Measurements from ENCODE around the gene FEM1A. TPM values are rescaled to one million over a fixed set of nuclear protein-coding genes. Genes with fewer than 3 reads are reported as not detected.

Gene FEM1A
- total and polyA plus RNA-seq, 2 of the 13 experiments (the other 11 are each of a cell fraction or from before 2014, with no cell fraction given), result 3.2 to 10.8 TPM

DNA sequence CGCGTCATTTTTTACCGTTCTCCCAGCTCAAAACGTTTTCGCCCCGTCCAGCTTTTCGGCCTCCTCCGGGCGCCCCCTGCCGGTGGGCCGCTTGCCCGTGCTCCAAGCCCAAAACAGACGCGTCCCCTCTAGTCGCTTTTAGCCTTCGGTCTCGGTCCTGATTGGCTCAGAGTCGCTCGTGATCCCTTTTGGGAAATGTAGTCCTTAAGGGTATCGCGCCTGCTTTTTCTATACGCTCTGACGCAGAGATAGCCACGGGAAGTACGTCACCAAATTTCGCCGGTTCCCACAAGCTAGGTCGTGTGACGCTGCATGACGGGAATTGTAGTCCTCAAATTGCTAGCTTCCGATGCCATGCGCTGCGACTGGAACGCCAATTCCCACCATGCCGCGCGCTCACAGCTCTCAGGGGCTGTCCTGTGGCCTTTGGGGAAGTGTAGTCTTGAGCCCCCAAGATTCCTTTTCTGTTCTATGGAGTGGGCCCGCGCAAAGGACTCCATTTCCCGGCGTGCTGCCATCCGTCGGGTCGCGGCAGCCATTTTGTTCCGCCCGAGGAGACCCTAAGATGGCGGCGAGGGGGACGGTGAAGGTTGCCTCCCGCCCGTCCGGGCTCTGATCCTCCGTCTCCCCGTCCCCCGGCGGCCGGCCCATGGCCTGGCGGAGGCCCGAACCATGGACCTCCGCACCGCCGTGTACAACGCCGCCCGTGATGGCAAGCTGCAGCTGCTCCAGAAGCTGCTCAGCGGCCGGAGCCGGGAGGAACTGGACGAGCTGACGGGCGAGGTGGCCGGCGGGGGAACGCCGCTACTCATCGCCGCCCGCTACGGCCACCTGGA, at the start of gene FEM1A (continued):
- TF ChIP-seq CC2D1A (CRISPR knock-in tag; IDR thresholded peaks at IDR 0.05) (0 out of 2 replicates have a peak, but pooled peaks have one; percentile 41), ZBTB8A (CRISPR knock-in tag; IDR thresholded peaks at IDR 0.05; ENCODE audit: borderline replicate concordance, low read depth) (no peak), ZSCAN21 (CRISPR knock-in tag; IDR thresholded peaks at IDR 0.05; ENCODE audit: borderline replicate concordance) (peak; percentile 19; the same call in 1 of the 2 replicates), PITX1 (CRISPR knock-in tag; IDR thresholded peaks at IDR 0.05) (peak; percentile 75), PHF21A (CRISPR knock-in tag; IDR thresholded peaks at IDR 0.05) (peak; percentile 75; the same call in 1 of the 2 replicates), RARG (CRISPR knock-in tag; IDR thresholded peaks at IDR 0.05; ENCODE audit: low read depth) (no peak), CBFB (CRISPR knock-in tag; IDR thresholded peaks at IDR 0.05) (peak; percentile 64), PCBP1 (IDR thresholded peaks at IDR 0.05; ENCODE audit: borderline replicate concordance, low read depth, low read length) (peak; percentile 47; the same call in 1 of the 2 replicates), PRMT3 (CRISPR knock-in tag; IDR thresholded peaks at IDR 0.05; ENCODE audit: borderline replicate concordance, low read depth) (no peak), TAF1 (CRISPR knock-in tag; IDR thresholded peaks at IDR 0.05) (peak; percentile 91), ISX (CRISPR knock-in tag; conservative IDR thresholded peaks at IDR 0.05) (no peak), ZFP62 (CRISPR knock-in tag; IDR thresholded peaks at IDR 0.05) (peak; percentile 99), BRCA1 (CRISPR knock-in tag; IDR thresholded peaks at IDR 0.05) (peak; percentile 14; the same call in 1 of the 2 replicates), RBFOX2 (IDR thresholded peaks at IDR 0.05; ENCODE audit: low read depth, low read length) (peak; percentile 92), ZNF432 (CRISPR knock-in tag; IDR thresholded peaks at IDR 0.05; ENCODE audit: borderline replicate concordance) (no peak), MED13 (CRISPR knock-in tag; IDR thresholded peaks at IDR 0.05) (no peak), U2AF2 (IDR thresholded peaks at IDR 0.05; ENCODE audit: low read depth, low read length) (0 out of 2 replicates have a peak, but pooled peaks have one; percentile 51), CREM (IDR thresholded peaks at IDR 0.05) (peak; percentile 100), CREM (CRISPR knock-in tag; IDR thresholded peaks at IDR 0.05) (peak; percentile 76), ZNF329 (CRISPR knock-in tag; IDR thresholded peaks at IDR 0.05; ENCODE audit: low read depth) (peak; percentile 46; the same call in 1 of the 2 replicates), ZNF709 (CRISPR knock-in tag; IDR thresholded peaks at IDR 0.05) (no peak; the same call in 1 of the 2 replicates)
- TF ChIP-seq, protein P1, sequence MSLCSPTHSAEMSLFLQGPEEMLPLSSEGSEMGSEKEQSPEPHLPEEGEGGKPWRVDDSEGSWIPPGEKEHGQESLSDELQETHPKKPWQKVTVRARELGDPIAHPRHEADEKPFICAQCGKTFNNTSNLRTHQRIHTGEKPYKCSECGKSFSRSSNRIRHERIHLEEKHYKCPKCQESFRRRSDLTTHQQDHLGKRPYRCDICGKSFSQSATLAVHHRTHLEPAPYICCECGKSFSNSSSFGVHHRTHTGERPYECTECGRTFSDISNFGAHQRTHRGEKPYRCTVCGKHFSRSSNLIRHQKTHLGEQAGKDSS (CRISPR knock-in tag; IDR thresholded peaks at IDR 0.05; ENCODE audit: borderline replicate concordance, low read depth), result no peak
- TF ChIP-seq, protein P2, sequence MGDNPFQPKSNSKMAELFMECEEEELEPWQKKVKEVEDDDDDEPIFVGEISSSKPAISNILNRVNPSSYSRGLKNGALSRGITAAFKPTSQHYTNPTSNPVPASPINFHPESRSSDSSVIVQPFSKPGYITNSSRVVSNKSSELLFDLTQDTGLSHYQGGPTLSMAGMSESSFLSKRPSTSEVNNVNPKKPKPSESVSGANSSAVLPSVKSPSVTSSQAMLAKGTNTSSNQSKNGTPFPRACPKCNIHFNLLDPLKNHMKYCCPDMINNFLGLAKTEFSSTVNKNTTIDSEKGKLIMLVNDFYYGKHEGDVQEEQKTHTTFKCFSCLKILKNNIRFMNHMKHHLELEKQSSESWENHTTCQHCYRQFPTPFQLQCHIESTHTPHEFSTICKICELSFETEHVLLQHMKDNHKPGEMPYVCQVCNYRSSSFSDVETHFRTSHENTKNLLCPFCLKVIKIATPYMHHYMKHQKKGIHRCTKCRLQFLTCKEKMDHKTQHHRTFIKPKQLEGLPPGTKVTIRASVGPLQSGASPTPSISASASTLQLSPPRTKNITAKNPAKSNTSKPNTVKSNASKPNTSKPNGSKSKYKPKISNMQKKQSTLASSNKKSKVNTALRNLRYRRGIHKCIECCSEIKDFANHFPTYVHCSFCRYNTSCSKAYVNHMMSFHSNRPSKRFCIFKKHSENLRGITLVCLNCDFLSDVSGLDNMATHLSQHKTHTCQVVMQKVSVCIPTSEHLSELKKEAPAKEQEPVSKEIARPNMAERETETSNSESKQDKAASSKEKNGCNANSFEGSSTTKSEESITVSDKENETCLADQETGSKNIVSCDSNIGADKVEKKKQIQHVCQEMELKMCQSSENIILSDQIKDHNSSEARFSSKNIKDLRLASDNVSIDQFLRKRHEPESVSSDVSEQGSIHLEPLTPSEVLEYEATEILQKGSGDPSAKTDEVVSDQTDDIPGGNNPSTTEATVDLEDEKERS (CRISPR knock-in tag; IDR thresholded peaks at IDR 0.05), result 0 out of 2 replicates have a peak, but pooled peaks have one; percentile 39
- TF ChIP-seq, protein P3, sequence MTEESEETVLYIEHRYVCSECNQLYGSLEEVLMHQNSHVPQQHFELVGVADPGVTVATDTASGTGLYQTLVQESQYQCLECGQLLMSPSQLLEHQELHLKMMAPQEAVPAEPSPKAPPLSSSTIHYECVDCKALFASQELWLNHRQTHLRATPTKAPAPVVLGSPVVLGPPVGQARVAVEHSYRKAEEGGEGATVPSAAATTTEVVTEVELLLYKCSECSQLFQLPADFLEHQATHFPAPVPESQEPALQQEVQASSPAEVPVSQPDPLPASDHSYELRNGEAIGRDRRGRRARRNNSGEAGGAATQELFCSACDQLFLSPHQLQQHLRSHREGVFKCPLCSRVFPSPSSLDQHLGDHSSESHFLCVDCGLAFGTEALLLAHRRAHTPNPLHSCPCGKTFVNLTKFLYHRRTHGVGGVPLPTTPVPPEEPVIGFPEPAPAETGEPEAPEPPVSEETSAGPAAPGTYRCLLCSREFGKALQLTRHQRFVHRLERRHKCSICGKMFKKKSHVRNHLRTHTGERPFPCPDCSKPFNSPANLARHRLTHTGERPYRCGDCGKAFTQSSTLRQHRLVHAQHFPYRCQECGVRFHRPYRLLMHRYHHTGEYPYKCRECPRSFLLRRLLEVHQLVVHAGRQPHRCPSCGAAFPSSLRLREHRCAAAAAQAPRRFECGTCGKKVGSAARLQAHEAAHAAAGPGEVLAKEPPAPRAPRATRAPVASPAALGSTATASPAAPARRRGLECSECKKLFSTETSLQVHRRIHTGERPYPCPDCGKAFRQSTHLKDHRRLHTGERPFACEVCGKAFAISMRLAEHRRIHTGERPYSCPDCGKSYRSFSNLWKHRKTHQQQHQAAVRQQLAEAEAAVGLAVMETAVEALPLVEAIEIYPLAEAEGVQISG (CRISPR knock-in tag; IDR thresholded peaks at IDR 0.05), result peak; percentile 88
